MM.1S (cell line): Measurements from ENCODE around the gene PARD3.

Experiments used
- EZH2 ChIP-seq: fragments of 300-600 bp; sonication (generic); optimal IDR thresholded peaks from 2 replicates; pipeline ENCODE3; 2017; ENCODE audit warnings: low read depth, mild to moderate bottlenecking, antibody characterized with exemption, low read length, mixed read lengths
- EZH2phosphoT487 ChIP-seq: fragments of 300-600 bp; sonication (generic); IDR thresholded peaks from 2 replicates; pipeline ENCODE4 v1.6.1; 2018; ENCODE audit warnings: antibody characterized with exemption, low read length
- TF ChIP-seq, protein P1 (sequence below): fragments of 300-600 bp; sonication (generic); IDR thresholded peaks from 2 replicates; pipeline ENCODE4 v1.5.1; 2016; ENCODE audit warnings: antibody characterized with exemption, low read length, mixed read lengths

DNA sequence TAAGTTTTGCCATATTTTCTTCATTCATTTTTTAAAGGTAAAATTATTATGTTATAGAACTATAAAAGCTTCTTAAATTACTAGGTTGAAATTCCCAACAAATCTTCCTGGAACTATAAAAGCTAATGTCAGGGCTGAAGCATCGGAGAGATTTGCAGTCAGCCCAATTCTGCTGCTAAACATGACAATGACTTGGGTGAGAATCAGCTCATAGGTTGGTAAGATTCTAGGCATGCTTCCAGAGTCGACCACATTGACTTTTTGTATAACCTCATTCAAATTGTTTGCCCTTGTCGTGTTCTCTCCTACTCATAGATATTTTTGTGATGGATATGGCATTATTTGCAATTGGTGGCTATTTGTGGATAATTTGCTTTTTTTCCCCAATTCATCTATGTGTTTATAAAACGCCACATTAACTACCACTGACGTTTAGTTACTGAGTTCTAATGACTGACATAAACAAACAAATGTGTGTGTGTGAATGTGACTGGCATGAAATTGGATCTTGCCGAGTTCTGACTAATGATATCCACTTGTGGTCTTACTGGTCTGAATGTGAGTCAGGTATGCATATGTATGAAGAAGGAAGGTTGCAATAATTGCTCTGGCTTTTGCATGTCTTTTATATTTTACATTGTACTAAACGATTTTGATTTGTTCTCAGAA, 579.8 kb downstream of the PARD3 start:
- TF ChIP-seq EZH2 (no peak), EZH2phosphoT487 (no peak)
- TF ChIP-seq, protein P1, sequence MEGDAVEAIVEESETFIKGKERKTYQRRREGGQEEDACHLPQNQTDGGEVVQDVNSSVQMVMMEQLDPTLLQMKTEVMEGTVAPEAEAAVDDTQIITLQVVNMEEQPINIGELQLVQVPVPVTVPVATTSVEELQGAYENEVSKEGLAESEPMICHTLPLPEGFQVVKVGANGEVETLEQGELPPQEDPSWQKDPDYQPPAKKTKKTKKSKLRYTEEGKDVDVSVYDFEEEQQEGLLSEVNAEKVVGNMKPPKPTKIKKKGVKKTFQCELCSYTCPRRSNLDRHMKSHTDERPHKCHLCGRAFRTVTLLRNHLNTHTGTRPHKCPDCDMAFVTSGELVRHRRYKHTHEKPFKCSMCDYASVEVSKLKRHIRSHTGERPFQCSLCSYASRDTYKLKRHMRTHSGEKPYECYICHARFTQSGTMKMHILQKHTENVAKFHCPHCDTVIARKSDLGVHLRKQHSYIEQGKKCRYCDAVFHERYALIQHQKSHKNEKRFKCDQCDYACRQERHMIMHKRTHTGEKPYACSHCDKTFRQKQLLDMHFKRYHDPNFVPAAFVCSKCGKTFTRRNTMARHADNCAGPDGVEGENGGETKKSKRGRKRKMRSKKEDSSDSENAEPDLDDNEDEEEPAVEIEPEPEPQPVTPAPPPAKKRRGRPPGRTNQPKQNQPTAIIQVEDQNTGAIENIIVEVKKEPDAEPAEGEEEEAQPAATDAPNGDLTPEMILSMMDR, result no peak
